Activated T-cell treated with anti-CD3 and anti-CD28 coated beads, Interleukin-2, amount 50 U/mL, for 48 hours (primary cell): Measurements from ENCODE around the gene ZBED4.

ENCODE experiments used
- DNase-seq, 2 experiments: peaks; one replicate each; pipeline ENCODE4 v3.0.0-alpha.2; 2020

The ZBED4 gene

DNA sequence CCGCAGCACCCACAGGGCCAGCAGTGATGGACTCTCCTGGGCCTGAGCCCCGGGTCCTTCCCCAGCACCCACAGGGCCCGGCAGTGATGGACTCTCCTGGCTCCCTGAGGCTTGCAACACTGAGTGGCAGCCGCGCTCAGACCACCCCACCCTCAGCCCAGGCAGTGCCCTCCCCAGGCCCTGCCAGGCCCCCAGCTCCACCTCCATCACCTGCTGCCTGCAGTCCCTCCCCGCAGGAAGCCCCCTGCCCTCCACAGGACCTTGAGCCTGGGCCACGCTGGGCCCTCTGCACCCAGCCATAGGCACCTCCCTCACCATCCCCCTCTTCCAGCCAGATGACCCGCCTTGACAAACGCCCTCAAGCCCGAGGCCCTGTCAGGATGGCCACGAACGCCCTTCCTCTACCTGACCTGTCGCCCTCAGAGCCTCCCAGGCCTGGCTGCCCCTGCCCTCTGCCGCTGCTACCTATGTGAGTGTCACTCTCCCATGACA lies 53.2 kb downstream of the ZBED4 start:
- DNase-seq: no peak

DNA sequence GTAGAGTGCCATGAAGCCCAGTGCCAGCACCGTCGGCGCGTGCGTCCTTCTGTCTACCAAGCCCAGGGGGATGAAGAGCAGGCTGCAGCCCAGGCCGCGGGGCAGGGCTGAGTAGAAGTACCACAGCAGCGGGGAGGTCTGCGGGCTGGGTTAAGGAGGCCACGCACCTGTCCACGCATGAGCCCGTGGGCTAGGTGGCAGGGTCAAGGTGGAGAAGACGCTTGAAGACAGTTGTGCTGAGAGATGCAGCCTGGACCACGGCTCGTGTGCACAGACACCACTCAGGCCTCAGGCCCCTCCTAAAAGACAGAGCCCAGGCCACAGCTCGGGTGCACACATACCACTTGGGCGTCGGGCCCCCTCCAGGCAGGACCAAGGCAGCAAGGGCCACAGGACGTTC lies 54.2 kb downstream of the ZBED4 start:
- DNase-seq: no peak

DNA sequence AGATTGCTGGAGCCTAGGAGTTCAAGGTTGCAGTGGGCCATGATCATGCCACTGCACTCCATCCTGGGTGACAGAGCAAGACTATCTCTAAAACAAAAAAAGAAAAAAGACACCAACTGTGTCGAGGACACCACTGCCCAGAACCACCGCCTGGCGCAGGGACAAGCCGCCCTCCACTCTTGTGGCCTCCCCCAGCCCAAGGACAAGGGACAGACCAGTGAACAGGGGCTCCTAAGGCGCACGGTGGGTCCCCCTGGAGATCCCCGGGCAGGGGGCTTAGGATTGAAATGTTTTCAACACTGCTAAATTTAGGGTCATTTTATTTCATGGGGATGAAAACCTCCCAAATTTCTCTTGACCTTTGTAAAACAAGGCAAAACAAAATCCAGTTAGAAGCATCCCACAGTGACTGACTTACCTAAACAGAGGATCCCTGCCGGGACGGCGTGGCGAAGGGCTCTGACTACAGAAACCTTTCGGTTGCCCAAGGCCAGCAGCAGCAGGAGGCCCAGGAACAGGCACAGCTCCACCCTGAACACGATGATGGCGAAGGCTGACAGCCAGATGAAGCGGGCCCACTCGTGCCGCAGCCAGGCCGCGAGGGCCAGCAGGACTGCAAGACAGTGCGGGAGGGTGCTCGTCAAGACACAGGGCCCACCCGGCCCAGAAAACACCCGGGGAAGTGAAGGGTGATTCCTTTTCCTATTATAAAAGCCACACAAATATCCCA lies 56.0 kb downstream of the ZBED4 start:
- DNase-seq: no peak

DNA sequence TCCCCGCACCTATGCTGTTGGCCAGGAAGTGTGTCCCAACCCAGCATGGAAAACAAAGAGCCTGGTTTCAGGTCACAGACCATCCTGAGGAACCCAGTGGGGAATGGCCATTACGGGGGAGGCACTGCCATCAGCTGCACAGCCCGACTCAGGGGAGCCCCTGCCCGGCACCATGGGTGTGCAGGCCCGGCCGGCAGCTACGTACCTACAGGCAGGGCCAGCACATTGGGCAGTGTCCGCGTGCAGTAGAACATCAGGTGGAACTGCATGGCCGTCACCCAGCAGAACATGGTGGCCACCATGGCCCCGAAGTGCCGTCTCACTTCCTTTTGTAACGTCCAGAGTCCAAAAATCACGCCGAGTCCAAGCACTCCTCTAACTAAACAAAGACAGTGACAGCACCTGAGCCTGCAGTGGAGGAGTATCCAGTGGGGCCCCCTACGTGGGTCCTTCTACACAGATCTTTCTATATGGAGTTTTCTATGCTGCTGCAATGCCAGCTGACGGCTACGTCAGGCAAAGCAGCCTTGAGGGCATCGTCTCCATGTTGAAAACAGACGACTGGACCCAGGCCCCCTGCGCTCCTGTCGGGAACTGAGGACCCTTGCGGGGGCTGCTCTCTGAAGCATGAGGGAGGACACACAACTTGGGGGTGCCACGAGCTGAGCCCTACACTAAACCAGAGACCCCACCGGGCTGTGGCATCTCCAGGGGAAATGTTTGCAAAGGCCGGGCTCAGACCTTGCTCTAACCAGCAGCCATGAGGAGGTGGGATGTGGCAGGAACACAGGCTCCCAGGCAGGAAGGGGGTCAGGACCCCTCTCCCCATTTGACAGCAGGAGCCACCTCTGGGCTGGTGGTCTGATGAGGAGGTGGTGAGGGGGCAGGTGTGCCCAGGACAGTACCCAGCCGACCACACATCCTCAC lies 56.8 kb downstream of the ZBED4 start:
- no peak for DNase-seq

DNA sequence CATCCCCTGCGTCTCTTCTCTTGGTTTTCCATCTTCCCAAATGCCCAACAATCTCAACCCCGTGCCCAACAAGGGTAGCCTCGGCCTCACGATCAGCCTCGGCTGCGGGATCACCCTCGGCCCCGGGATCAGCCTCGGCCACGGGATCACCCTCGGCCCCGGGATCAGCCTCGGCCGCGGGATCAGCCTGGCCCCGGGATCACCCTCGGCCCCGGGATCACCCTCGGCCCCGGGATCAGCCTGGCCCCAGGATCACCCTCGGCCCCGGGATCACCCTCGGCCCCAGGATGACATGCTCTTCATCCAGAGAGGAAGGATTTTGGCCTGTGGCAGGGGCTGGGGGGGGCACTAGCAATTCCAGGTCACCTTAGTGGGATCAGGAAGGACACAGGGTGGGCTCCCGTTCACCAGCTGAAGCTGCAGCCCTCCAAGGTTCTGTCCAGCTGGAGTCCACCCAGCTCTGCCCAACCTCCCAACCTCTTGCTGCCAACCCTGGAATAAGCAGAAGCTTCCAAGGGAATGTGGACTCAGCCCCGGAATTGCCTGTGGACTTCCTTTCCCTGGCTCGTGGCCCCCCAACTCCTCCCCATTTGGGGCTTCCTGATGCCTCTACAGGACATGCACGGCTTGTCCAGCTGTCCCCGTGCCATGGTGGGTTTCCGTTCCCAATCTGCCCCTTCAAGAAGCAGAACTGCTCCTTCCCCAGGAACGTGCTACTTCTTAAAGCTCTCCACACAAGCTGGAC lies 58.4 kb downstream of the ZBED4 start:
- no peak for DNase-seq

DNA sequence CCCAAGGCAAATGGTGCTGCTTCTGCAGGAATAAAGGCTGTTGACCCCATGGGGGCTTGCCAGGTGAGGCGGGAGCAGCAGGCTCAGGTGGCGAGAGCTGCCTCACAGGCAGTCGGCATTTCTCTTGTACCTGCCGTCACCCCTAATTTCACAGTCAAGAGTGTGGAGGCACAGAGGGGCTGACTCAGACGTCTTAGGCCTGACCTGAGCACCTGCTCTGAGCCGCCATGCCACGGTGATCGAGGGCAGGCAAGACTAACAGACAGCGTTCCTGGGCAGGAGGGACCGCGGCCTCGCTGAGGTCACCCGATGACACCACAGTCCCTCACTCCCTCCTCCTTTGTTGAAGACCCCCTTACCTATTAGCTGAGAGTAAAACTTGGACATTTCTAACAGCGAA lies 59.4 kb downstream of the ZBED4 start:
- no peak for DNase-seq

DNA sequence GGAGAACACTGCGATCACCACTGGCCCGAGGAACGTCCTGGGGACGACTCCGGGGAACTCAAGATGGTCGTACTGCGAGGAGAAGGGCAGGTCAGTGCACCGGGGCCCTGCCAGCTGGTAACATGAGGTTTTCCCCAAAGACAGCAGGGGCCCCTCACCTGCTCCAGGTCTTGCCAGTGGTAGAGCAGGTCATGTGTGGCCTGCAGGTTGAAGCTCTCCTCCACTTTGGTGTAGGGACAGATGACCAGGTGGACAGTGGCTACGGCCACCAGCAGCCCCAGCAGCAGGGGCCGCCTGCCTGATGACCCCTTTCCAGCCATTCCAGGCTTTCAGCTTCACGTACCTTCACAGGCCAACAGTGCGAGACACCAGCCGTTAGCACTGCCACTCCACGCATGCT lies 59.8 kb downstream of the ZBED4 start:
- no peak for DNase-seq

DNA sequence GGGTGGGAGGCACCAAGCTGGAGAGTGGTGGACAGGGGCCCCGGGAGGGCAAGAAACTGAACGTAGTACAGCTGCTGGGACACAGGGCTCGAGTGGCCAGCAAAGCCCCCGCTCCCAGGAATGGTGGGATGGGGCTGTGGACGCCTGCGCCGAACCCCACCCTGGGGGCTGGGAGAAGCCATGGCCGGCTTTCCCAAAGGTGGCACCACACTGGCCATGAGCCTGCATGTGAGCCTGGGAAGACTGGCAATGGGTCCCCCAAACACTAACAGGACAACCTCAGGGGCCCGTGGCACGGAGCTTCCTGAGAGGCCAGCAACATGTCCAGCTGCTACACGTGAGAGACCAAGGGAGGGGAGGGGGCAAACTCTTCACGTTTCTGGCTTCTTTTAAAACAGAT lies 60.6 kb downstream of the ZBED4 start:
- no peak for DNase-seq

DNA sequence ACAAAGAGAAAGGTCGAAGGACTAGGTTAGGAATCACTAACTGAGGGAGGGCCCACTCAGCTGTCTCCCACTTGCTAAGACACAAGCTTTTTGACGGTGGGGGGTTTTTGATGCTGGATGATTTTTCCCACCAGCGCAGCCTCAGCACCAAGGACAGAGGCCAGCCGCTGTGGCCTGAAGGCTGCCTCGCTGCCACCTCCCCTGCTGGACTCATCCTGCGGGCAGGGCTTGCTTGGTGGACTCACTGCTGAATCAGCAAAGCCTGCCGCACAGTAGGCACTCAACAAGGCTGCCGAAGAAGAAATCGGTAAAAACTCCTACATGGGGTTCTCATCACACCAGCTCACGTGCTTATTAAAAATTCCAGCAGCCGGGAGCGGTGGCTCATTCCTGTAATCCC lies 62.0 kb downstream of the ZBED4 start:
- no peak for DNase-seq

DNA sequence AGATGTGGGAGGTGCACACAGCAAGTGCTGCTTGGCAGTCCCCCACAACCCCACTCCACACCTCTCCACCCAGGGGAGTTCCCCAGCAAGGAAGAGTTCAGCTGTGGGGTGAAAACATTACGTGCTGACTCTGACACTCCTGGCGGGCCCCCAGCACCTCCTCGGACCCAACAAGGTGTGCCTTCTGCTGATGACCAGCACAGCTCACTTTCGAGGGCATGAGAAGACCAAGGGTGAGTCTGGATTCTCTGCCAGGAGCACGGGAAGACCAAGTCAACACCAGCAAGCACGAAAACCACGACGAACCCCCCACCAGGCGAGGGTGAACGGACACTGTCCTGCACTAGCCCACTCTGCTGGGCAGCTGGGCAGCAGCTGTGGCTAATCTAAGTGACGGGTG lies 63.2 kb downstream of the ZBED4 start:
- no peak for DNase-seq

DNA sequence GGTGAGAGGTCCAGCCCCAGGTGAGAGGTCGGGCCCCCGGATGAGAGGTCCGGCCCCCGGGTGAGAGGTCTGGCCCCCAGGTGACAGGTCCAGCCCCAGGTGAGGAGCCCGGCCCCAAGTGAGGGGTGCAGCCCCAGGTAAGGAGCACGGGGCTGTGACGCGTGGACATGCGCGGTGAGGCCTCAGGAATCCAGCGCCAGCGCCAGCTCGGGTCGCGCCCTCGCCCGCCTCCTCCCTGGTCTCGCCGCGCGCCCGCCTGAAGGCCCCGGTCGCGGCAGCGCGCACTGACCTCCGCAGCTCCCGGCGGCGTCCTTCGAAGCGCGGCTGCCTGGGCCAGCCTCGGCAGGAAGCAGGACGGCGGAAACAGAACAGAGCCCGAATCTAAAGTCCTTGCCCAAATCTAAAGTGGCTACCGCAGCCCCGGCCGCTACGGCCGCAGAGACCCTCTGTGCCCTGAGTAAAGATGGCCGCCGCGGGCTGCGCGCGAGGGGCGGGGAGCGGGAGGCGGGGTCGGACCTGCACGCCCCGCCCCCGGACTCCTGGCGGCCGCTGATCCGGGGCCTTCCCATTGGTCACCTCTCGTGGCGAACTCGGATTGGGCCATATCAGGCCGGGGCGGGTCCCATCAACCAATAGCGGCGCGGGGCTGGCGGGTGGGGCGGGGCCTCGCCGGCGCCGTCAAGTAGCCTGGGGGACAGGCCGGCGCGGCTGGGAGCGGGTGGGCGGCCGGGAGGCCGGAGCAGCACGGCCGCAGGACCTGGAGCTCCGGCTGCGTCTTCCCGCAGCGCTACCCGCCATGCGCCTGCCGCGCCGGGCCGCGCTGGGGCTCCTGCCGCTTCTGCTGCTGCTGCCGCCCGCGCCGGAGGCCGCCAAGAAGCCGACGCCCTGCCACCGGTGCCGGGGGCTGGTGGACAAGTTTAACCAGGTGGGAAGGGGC lies 64.6 kb downstream of the ZBED4 start, which contains the start of the genes ALG12 and CRELD2:
TSS of gene ALG12 (minus strand) at position 465 of the 937 bp plus-strand sequence. CDS start 4,673 bp downstream, outside the sequence.
TSS of gene CRELD2 (plus strand) at position 661 of the 937 bp plus-strand sequence. CDS start at position 797, 136 bp downstream.
- peak; percentile 97 to 98 for DNase-seq

DNA sequence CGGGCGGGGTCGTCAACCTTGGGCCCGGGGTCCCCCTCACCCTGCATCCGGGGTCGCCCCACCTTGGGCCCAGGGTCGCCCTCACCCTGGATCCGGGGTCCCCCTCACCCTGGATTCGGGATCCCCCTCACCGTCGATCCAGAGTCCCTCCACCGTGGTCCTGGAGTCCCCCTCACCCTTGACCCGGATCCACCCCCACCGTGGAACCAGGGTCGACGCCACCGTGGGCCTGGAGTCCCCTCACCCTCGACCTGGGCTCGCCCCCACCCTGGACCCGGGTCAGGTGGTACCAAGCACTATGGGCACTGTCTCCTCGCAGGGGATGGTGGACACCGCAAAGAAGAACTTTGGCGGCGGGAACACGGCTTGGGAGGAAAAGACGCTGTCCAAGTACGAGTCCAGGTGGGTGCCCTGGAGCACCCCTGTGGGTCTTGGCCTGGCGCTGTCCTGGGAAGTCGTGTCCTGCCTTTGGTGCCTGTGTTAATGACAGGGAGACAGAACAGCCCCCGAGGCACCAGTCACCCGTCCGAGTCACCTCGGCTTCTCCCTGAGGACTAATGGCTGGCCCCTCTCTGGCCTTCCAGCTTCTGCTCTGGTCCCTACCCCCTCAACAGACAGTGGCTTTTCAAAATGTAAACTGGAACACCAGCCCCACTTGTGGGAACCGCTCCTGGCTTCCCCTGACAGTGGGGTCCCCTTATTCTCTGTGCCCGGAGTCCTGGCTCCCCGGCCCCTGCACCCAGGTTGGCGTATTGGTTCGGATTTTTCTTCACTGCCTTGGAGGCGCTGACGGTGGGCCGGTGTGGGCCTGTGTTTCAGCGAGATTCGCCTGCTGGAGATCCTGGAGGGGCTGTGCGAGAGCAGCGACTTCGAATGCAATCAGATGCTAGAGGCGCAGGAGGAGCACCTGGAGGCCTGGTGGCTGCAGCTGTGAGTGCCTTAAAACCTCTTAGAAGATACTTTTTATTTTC lies 65.6 kb downstream of the ZBED4 start:
- DNase-seq: no peak

DNA sequence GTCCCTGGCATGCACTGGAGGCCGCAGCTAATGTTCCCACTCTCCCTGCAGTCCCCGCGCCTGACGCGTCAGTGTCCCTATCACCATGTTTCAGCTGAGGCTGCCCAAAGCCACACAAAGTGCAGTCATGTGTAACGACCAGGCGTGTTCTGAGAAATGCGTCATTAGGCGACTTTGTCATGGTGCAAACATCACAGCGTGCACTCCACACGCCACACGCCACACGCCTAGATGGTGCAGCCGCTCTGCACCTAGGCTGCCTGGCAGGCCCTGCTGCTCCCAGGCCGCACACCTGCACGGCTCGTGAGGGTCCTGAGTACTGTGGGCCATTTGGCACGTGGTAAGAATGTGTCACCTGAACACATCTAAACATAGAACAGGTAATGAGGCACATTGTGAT lies 67.2 kb downstream of the ZBED4 start:
- DNase-seq: no peak

DNA sequence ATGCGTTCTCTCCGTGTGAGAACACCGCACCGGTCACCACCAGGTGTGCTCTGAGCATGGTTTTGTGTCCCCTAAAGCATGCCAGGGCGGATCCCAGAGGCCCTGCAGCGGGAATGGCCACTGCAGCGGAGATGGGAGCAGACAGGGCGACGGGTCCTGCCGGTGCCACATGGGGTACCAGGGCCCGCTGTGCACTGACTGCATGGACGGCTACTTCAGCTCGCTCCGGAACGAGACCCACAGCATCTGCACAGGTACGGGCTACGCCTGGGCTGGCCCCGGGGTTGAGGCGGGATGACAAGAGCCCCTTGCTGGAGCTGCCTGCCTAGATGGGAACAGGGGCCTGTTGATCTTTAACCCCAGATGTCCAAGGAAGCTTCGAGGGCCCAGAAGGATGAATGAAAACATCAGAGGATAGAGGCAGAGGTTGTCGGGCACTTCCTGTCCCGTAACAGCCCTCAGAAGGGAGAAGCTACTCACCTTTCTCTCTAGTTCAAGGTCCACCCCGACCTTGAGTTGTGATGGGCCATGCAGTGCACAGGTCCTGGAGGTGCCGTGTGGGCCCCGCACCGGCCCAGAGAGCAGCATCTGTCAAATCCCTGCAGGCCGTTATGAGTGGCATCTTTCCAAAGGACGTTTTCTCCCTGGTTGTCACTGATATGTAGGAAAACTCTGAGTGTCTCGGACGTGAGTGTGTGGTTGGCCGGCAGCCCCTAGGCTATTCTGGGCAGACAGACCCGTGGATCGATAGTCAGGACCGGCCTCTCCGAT lies 68.0 kb downstream of the ZBED4 start:
- DNase-seq: no peak

DNA sequence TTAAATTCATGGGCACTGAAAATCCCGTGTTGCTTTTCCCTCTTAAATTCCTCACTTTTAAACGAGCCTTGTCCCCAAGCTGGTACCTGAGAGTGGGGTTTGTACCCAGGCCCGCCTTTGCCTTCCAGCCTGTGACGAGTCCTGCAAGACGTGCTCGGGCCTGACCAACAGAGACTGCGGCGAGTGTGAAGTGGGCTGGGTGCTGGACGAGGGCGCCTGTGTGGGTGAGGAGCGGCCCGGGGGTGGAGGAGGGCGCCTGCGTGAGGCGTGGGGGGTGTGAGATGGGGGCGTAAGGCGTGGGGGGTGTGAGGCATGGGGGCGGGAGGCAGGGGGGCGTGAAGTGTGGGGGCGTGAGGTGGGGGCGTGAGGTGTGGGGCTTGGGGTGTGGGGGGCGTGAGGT lies 68.8 kb downstream of the ZBED4 start:
- DNase-seq: no peak

DNA sequence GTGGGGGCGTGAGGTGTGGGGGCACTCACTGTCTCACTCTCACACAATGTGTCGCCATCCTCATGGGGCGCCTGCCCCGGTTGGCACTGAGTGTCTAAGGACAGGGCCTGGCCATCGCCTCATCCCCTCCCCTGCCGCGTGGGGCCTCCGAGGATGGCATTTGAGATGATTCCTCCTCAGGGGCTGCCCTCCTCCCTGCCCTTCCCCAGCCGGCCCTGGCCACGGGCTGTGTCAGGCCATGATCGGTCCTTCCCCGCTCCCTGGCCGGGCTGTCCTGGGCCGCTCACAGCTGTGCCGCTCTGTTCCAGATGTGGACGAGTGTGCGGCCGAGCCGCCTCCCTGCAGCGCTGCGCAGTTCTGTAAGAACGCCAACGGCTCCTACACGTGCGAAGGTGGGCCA lies 69.3 kb downstream of the ZBED4 start:
- no peak for DNase-seq

DNA sequence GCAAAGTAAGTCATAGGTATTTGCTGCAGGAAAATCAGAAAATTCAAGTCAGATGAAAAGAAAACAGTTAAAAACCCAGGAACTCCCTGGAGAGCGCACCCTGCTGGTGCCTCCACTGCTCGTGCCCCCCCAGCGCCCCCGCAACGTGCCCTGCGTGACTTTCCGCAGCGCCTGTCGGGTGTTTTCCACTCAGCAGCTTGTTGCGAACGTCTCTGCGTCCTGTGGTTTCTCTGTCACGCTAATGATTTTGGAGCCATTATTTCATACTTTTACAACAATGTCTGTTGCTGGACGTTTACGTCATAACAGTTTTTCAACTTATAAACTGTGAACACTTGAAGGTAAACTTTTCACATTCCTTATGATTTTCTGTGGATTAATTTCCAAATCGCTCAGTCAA lies 69.8 kb downstream of the ZBED4 start:
- DNase-seq: peak in 1 of 2 experiments; percentile 48

DNA sequence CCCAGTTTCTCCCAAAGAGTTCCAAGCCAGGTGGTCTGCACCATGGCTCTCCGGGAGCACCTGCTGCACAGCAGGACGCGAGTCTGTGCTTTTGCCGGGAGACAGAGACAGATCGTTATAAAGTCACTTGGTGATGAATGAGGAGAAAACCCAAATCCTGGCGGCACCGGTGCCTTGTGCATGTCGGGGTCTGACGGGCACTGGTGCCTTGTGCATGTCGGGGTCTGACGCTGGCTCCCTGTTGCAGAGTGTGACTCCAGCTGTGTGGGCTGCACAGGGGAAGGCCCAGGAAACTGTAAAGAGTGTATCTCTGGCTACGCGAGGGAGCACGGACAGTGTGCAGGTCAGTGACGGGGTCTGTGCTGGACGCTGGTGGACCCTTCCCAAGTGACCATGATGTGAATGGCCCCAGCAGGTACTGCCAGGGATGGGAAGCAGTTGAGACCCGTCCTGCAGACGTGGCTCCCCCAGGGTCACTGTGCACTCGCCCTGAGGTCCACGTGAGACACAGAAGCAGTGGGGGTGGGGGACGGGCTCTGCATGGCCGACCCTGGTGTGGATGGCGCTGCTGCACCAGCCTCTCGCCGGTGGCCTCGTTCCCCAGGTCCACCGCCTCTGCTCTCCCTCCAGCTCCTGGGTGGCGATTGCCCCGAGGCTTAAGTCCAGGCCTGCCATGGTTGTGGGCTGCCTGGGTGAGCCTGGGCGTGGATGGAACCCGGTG lies 70.6 kb downstream of the ZBED4 start:
- no peak for DNase-seq

DNA sequence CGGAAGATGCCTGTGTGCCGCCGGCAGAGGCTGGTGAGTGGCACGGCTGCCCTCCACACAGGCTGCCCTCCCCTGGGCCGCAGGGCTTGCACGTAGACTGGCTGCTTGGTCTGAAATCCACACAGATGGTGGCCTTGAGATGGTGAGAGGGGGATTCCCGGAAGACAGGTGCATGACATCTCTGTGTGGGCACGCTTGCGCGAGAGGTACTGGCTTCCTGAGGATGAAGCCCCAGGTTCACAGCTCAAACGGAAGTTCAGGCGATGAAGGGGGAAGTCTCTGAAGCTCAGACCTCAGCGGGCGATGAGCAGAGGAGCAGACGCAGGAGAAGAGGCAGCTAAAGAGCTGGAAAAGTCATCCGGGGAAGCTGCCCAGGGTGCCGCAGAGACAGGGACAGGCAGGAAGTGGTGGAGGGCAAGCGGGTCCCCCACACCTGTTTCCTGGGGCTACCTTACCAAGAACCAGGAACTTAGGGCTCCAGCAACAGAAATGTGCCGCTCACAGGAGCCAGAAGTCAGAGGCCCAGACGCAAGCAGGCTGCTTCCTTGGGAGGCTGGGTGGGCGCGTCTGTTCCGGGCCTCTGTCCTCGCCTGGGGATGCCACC lies 72.0 kb downstream of the ZBED4 start:
- peak; percentile 70 to 74 for DNase-seq
